Progenitor cell of endocrine pancreas (in vitro differentiated cells): ENCODE results near the gene SPATS2L. TPM values are rescaled to one million over a fixed set of nuclear protein-coding genes. Genes with fewer than 3 reads are reported as not detected.

Experiments used
- DNase-seq: peaks from one replicate; pipeline ENCODE4 v3.0.0; 2021; ENCODE audit warnings: low spot score; ENCODE audit not compliant: unreplicated experiment
- H3K27ac Mint-ChIP-seq: 2 replicates; pipeline ENCODE4 v1.8.0; 2021; ENCODE audit warnings: mild to moderate bottlenecking, moderate library complexity, mixed read lengths
- H3K27me3 Mint-ChIP-seq: 2 replicates; pipeline ENCODE4 v1.8.0; 2021; ENCODE audit warnings: mixed read lengths
- H3K36me3 Mint-ChIP-seq: 2 replicates; pipeline ENCODE4 v1.8.0; 2022; ENCODE audit warnings: mixed read lengths; ENCODE audit not compliant: insufficient read depth
- H3K4me1 Mint-ChIP-seq: 2 replicates; pipeline ENCODE4 v1.8.0; 2021; ENCODE audit warnings: low read depth, mixed read lengths
- H3K4me3 Mint-ChIP-seq: 2 replicates; pipeline ENCODE4 v1.8.0; 2021; ENCODE audit warnings: low read depth, mild to moderate bottlenecking, moderate library complexity, mixed read lengths
- H3K9me3 Mint-ChIP-seq: 2 replicates; pipeline ENCODE4 v1.8.0; 2021; ENCODE audit warnings: low read depth, mixed read lengths
- CTCF ChIP-seq: fragments of 200-600 bp; sonication (generic); IDR thresholded peaks from one replicate; pipeline ENCODE4 v1.5.0; 2021; ENCODE audit warnings: antibody characterized with exemption, mild to moderate bottlenecking; ENCODE audit not compliant: unreplicated experiment
- total RNA-seq: library from RNA; stranded (reverse); gene quantifications from 2 replicates; pipeline ENCODE4 v1.2.1, GENCODE V29; 2021

Gene SPATS2L
- total RNA-seq, 1 donor from 2014 or later: 110 TPM

GRCh38 chr2:200324362-200324761, 17.9 kb downstream of the SPATS2L start:
- H3K36me3 Mint-ChIP-seq: peaks cover 2% of the 10 kb centered on the region
- no peak for TF ChIP-seq CTCF
- DNase-seq: no peak
- H3K4me1 Mint-ChIP-seq: peaks cover 37% of the 10 kb centered on the region
- H3K4me3 Mint-ChIP-seq: no peak overlapping the region
- H3K9me3 Mint-ChIP-seq: no peaks in the 10 kb centered on the region
- H3K27ac Mint-ChIP-seq: peak overlapping the region; percentile 46
- H3K27me3 Mint-ChIP-seq: no peaks in the 10 kb centered on the region

- no peak for DNase-seq
- H3K27ac Mint-ChIP-seq: peak overlapping the region; percentile 13
- no peak overlapping the region for H3K4me3 Mint-ChIP-seq
- H3K27me3 Mint-ChIP-seq: no peaks in the 10 kb centered on the region
- H3K4me1 Mint-ChIP-seq: peaks cover 3% of the 10 kb centered on the region
- no peaks in the 10 kb centered on the region for H3K9me3 Mint-ChIP-seq
- H3K36me3 Mint-ChIP-seq: peaks cover 20% of the 10 kb centered on the region
- no peak for TF ChIP-seq CTCF
Observed at GRCh38 chr2:200329384-200329783, 22.9 kb downstream of the SPATS2L start.

- H3K27ac Mint-ChIP-seq: peak overlapping the region; percentile 13
- H3K27me3 Mint-ChIP-seq: no peaks in the 10 kb centered on the region
- peaks cover 3% of the 10 kb centered on the region for H3K4me1 Mint-ChIP-seq
- peaks cover 21% of the 10 kb centered on the region for H3K36me3 Mint-ChIP-seq
- no peaks in the 10 kb centered on the region for H3K9me3 Mint-ChIP-seq
- DNase-seq: no peak
- no peak for TF ChIP-seq CTCF
- H3K4me3 Mint-ChIP-seq: no peak overlapping the region
Observed at GRCh38 chr2:200329798-200330197, 23.3 kb downstream of the SPATS2L start.

GRCh38 chr2:200330351-200331060, 24.0 kb downstream of the SPATS2L start:
- Mint-ChIP-seq H3K36me3 (peaks cover 22% of the 10 kb centered on the region), H3K9me3 (no peaks in the 10 kb centered on the region), H3K27ac (peak overlapping the region; percentile 19), H3K4me1 (peaks cover 7% of the 10 kb centered on the region), H3K4me3 (no peak overlapping the region), H3K27me3 (no peaks in the 10 kb centered on the region)
- no peak for DNase-seq
- no peak for TF ChIP-seq CTCF

GRCh38 chr2:200331061-200331400, 24.5 kb downstream of the SPATS2L start:
- Mint-ChIP-seq H3K4me1 (peaks cover 9% of the 10 kb centered on the region), H3K9me3 (no peaks in the 10 kb centered on the region), H3K4me3 (no peak overlapping the region), H3K36me3 (peaks cover 22% of the 10 kb centered on the region), H3K27me3 (no peaks in the 10 kb centered on the region), H3K27ac (no peak overlapping the region)
- TF ChIP-seq CTCF: no peak
- DNase-seq: no peak
